HG03432 (cell line): Measurements from ENCODE around the gene EXOC6B.

Experiments
- ATAC-seq: cut with Tn5 transposase; IDR thresholded peaks from one replicate; pipeline ENCODE4 v1.9.1; 2021; ENCODE audit warnings: mild to moderate bottlenecking, moderate library complexity; ENCODE audit not compliant: unreplicated experiment

EXOC6B gene

GRCh38 chr2:72825257-72826155 is at the start of gene EXOC6B:
TSS of gene EXOC6B (minus strand) at chr2:72826033.
- ATAC-seq = peak; percentile 97

- no peak for ATAC-seq
Measured at GRCh38 chr2:72871880-72872279, 46.0 kb upstream of the EXOC6B start.

GRCh38 chr2:72871060-72871459 is 45.2 kb upstream of the EXOC6B start:
- ATAC-seq = no peak

DNA sequence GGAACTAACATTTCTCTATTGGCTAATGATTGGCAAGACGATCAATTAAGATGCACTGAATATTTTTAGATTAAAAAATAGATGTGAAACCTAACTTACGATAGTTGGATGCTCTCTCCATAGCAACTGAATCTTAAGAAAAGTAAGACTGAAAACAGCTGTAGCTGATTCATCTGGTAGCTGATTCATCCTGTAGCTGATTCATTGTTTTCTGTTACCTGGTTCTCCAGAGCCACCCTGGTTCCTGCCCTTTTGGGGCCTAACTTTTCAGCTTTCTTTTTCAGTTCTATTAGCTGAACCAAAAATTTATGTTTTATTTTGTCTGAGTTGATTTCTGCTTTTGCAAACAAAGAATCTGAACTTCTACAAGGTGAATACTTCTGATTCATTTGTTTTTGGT is 38.7 kb upstream of the EXOC6B start:
- ATAC-seq = peak; percentile 74

DNA sequence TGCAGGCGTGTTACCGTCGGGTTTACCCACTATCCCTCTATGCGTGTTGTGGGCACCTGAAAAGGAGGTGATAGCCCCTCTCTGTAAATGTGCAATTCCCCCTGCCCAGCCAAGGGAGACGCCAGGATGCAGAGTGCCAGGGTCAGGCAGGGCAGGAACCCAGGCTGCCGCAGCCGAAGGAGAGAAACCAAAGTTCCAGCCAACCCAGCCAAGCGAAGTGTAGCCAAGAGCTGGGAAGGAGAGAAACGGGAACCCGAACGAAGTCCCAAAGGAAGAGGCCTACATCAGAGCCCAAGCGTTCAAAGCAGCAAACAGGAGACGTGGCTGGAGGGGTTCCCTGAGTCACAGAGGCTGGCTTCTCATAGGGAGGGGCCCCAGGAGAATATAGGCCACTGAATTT is 37.2 kb upstream of the EXOC6B start:
- no peak for ATAC-seq

GRCh38 chr2:72862239-72862988 is 36.6 kb upstream of the EXOC6B start:
- ATAC-seq = peak; percentile 96

DNA sequence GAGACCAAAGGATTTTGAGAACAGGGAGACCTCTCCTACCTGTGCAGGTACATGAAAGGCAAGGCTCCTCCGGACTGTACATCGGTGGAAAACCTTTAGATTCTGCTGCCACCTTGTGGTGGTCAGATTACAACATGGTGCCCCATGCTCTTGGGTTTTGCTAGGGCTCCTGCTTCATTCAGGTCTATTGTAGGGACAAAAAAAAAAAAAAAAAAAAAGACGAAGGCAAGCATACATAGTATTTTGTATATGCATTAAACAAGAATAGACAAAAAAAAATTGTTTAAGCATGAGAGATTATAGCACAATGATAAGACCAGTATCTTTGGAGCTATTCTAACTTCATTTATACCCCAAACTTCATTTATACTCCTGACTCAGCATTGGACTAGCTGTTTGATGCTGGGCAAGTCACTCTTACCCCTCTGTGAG is 34.0 kb upstream of the EXOC6B start:
- peak; percentile 43 for ATAC-seq

- ATAC-seq = no peak
Measured at GRCh38 chr2:72851333-72851732, 25.5 kb upstream of the EXOC6B start.

- no peak for ATAC-seq
Measured at GRCh38 chr2:72849138-72849462, 23.3 kb upstream of the EXOC6B start.

GRCh38 chr2:72848436-72849137 is 22.8 kb upstream of the EXOC6B start:
- no peak for ATAC-seq

GRCh38 chr2:72847534-72848315 is 21.9 kb upstream of the EXOC6B start:
- no peak for ATAC-seq

DNA sequence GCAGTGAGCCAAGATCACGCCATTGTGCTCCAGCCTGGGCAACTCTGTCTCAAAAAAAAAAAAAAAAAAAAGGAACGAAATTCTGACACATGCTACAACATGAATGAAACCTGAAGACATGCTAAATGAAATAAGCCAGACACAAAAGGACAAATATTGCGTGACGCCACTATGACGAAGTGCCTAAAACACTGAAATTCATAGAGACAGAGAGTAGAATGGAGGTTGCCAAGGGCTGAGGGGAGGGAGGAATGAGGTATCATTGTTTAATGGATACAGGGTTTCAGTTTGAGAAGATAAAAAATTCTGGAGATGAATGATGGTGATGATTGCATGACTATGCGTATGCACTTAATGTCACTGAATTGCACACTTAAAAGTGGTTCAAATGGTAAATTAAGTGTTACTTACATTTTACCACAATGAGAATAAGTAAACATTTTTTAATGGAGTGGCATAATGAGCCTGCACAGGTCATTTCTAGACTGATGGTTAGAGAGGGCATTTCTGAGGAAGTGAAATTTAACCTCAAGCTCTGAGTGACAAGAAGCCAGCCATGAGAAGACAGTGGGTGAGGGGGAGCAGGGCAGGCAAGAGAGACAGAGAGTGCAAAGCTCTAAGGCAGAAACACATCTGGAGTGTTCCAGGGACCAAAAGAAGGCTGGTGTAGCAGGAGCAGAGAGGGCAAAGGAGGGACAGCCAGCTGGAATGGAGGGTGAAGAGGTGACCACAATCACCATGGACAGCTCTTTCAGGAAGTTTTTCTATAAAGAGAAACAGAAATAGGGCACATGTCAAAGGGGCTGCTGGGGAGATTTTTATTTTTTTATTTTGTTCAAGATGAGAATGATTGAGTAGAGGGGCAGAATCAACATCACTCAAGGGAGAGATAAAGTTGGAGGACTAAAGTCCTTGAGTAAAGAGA is 20.6 kb upstream of the EXOC6B start:
- peak; percentile 99 for ATAC-seq

GRCh38 chr2:72843301-72843700 is 17.5 kb upstream of the EXOC6B start:
- ATAC-seq = no peak

DNA sequence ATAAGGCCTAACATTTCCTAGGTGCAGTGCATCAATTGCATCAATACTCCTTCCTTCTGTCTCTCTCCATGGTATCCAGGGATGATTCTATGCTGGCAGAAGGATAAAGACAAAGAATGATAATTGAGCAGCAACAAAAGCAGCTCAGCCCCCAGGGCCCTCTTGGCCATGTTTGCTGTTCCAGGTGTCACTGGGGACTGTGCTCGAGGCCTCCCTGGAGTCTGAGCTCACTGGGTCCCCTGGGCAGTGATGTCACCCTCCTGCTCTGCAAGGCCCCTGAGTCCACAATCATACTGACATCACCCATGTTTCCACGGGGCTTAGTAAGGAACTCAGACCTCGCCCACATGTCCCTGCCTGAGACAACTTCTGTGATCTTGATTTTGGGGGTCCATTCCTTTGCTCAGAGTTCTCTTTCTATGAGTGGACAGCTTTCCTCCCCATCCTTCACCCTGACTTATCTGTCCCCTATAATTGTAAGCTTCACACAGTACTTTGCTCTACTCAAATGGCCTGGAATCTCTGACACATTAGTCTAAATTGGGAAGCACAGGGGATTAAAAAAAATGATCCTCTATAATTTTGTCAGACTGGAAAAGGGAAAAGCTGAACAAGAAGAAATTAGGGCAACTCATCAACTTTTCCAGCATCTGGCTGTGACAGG is 15.8 kb upstream of the EXOC6B start:
- ATAC-seq = no peak

GRCh38 chr2:72840066-72840465 is 14.2 kb upstream of the EXOC6B start:
- ATAC-seq = no peak

- no peak for ATAC-seq
Measured at GRCh38 chr2:72837171-72837570, 11.3 kb upstream of the EXOC6B start.

DNA sequence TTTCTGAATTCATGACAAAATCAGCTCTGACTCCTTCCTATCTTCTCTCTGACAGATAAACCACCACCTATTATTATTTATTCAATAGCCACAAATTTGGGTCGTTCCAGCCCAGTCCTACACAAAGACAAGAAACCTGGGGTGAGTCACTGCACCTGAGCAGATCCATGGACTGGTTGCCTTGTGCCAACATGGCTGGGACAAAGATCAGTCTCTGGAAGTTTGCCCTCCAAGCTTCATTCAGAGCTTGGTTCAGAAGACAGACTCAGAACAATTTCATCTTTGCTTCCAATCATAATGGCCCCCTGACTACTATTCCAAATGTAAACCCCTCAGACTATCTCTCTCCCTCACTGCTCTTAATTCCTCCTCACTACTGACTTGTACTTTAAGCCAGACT is 9.6 kb upstream of the EXOC6B start:
- ATAC-seq = no peak

DNA sequence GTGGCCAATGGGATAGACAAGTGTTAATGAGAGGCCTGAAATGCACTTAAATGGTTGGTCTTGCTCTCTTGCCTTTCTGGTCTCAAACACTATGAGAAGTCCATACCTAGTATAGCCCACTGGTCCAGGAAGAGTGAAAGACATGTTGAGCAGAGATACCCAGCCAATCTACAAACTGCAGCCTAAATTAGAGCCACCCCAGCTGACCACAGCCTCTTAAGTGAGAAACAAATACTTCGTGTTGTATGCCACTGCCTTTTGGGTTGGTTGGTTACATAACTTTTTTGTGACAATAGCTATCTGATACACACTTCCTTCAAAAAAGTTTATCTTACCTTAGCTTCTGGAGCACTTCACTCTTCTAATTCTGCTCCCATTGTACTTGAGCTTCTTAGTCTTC is 8.8 kb upstream of the EXOC6B start:
- ATAC-seq = no peak

DNA sequence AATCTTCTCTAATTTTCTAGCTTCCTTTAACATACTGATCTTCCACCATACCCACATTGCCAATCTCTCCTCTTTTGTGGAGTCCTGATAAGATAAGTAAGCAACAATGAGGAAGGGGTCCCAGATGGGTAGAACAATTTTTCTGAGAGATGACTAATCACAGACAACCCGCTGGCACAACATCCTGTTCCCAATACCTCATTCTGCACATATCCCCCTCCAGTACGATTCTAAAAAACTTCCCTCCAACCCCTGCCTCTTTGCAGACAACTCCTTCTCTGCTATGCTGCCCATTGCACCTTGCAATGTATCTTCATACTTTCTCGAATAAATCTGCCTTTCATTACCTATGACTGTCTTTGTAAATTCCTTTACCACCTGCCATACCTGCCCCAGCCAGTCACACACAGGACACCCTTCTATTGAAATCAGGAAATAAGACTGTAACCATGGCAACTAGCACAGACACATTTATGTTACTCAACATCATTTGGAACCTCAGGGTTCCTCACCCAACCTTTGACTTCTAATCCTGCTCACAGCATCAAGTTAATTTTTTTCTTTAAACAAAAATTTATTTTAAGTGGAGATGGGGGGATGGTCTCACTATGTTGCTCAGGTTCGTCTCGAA is 7.4 kb upstream of the EXOC6B start:
- no peak for ATAC-seq
